GM12864 (cell line): ENCODE data around the gene HTT.

Experiments
- DNase-seq: peaks from one replicate; pipeline ENCODE4 v3.0.0-alpha.2; 2011; ENCODE audit warnings: low read depth
- H3K4me3 ChIP-seq: 2 replicates; pipeline ENCODE4 v1.5.1; 2011; ENCODE audit warnings: mild to moderate bottlenecking, low read depth, low read length, control low read depth
- TF ChIP-seq, protein P1 (sequence below): IDR thresholded peaks from 2 replicates; pipeline ENCODE4 v1.5.1; 2011; ENCODE audit warnings: low read depth, mild to moderate bottlenecking, moderate library complexity, low read length, control low read depth, inconsistent platforms; ENCODE audit errors: missing control alignments

HTT gene

GRCh38 chr4:3200423-3201090 is 126.1 kb downstream of the HTT start:
- TF ChIP-seq, protein P1, sequence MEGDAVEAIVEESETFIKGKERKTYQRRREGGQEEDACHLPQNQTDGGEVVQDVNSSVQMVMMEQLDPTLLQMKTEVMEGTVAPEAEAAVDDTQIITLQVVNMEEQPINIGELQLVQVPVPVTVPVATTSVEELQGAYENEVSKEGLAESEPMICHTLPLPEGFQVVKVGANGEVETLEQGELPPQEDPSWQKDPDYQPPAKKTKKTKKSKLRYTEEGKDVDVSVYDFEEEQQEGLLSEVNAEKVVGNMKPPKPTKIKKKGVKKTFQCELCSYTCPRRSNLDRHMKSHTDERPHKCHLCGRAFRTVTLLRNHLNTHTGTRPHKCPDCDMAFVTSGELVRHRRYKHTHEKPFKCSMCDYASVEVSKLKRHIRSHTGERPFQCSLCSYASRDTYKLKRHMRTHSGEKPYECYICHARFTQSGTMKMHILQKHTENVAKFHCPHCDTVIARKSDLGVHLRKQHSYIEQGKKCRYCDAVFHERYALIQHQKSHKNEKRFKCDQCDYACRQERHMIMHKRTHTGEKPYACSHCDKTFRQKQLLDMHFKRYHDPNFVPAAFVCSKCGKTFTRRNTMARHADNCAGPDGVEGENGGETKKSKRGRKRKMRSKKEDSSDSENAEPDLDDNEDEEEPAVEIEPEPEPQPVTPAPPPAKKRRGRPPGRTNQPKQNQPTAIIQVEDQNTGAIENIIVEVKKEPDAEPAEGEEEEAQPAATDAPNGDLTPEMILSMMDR = no peak
- H3K4me3 ChIP-seq = no peak overlapping the region
- DNase-seq = no peak

- DNase-seq = peak; percentile 46
- TF ChIP-seq, protein P1 = no peak
- no peak overlapping the region for H3K4me3 ChIP-seq
Observed at GRCh38 chr4:3201718-3202702, 127.5 kb downstream of the HTT start.

DNA sequence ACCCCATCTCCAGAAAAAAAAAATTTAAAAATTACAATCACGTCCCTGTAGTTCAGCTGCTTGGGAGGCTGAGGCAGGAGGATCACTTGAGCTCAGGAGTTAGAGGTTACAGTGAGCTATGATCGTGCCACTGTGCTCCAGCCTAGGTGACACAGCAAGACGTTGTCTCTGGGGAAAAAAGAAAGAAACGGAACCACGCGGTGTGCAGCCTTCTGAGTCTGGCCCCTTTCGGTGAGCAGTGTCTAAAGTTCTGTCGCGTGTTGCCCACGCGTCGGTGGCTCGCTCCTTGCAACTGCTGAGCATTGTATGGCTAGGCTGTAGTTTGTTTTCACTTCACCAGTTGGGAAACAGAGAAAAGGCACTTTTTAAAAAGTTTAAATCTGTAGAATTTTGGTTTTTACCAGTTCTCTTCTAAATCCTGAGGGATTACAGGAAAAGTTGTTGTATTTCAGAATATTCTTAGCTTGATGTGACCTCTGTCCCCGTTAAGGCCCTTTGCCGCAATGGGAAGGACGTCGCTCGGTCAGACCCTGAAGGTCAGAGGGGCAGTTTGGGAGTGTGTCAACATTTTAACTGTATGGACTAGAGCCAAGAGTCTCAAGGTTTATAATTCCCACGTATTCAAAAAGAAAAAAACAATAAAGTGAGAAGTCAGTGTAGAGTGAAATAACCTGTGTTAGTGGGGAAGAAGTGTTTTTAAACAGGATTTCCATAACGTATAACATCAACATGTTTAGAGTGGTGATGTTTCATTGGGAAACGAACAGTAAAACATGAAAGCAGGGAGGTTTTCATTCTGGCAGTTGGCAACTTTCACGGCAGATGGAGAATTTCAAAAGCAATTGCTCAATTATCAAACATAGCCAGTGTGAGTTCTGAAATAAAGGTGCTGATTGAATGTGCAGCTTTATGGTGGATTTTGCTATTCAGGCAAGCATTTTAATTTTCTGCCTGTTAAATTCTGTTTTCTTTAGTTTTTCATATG is 128.6 kb downstream of the HTT start:
- peak; percentile 18 for DNase-seq
- TF ChIP-seq, protein P1 = no peak
- H3K4me3 ChIP-seq = no peak overlapping the region

- H3K4me3 ChIP-seq = no peak overlapping the region
- no peak for DNase-seq
- TF ChIP-seq, protein P1 = no peak
Observed at GRCh38 chr4:3203971-3204431, 129.5 kb downstream of the HTT start.

DNA sequence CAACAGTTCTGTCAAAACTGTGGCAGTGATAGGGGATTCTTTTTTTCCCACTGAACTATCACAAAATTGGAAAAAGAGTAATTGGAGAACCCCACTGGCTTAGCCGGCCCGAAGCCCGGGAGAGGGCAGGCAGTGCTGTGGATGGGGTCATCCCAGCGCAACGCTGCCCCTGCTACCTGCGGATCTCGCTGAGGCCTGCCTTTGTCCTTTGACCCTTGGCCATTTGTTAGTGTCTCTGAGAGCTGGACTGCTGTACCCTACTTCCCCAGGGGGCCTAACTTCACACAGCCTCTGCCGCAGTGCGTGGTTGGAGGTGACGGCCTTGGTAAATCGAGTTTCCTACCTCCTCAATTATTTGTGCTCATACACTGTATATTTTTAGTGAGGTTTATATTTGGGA is 131.5 kb downstream of the HTT start:
- DNase-seq = no peak
- TF ChIP-seq, protein P1 = no peak
- H3K4me3 ChIP-seq = no peak overlapping the region

DNA sequence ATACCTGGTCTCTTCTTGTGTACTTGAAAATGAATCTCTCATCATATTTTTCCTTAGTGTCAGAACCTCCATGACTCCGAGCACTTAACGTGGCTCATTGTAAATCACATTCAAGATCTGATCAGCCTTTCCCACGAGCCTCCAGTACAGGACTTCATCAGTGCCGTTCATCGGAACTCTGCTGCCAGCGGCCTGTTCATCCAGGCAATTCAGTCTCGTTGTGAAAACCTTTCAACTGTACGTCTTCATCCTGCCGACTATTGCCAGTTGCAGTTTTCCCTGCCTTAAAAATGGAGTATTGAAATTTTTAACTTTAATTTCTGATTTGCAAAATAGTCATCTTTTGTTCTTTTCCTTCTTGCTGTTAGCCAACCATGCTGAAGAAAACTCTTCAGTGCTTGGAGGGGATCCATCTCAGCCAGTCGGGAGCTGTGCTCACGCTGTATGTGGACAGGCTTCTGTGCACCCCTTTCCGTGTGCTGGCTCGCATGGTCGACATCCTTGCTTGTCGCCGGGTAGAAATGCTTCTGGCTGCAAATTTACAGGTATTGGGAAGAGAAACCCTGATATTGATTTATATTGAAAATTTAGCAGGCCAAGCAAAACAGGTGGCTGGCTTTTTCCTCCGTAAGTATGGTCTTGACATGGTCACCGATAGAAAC is 132.1 kb downstream of the HTT start:
- TF ChIP-seq, protein P1 = no peak
- no peak overlapping the region for H3K4me3 ChIP-seq
- DNase-seq = no peak
